VCaP (cell line): ENCODE measurements around the gene RPS27.

Source experiments
- H3K27ac ChIP-seq: fragments of 450-650 bp; 2 replicates; pipeline ENCODE4 v1.5.1; 2017
- TF ChIP-seq, protein P1 (sequence below): fragments of 450-650 bp; conservative IDR thresholded peaks from 2 replicates; pipeline ENCODE4 v1.5.1; 2017; ENCODE audit warnings: mild to moderate bottlenecking, moderate library complexity

The RPS27 gene

DNA sequence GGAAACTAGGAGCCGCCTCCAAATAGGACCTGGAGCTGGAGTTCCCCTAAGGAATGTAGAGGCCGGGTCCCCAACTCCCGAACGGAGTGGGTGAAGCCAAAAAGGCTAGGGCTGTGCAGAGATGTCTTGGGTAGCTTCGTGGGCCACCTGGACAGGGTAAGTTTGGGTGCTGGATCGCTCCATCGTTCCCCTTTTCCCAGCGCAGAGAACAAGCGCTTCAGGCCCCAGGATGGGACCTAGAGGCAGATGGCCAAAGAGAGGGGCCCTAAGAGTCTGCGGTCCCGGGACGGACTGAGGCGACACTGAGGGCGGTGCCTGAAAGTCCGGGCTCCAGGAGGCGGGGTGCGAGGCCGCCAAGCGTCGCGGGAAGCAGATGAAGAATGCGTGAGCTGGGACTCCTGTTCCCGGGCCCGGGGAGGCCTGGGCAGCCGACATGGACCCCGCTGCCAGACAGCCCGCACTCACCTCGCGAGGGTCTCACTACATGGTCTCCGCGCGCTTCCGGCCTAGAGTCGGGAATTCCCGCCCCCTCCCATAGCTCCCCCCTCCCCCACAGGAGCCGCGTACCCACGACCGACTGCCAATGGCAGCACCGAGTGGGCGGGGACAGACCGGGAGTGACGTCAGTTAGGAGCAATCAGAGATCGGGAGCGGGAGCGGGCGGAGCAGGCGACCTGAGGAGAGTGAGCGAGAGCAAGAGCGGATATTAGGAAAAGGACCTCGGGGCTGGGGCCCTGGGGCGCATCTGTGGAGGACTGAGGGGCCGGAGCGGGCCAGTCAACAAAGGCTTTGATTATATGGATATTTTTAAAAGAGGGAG is 27.3 kb upstream of the RPS27 start, which contains the start of gene SLC39A1:
Gene SLC39A1 (minus strand): TSS at position 508 of the 820 bp plus-strand sequence. CDS start 822 bp downstream, outside the sequence.
- TF ChIP-seq, protein P1, sequence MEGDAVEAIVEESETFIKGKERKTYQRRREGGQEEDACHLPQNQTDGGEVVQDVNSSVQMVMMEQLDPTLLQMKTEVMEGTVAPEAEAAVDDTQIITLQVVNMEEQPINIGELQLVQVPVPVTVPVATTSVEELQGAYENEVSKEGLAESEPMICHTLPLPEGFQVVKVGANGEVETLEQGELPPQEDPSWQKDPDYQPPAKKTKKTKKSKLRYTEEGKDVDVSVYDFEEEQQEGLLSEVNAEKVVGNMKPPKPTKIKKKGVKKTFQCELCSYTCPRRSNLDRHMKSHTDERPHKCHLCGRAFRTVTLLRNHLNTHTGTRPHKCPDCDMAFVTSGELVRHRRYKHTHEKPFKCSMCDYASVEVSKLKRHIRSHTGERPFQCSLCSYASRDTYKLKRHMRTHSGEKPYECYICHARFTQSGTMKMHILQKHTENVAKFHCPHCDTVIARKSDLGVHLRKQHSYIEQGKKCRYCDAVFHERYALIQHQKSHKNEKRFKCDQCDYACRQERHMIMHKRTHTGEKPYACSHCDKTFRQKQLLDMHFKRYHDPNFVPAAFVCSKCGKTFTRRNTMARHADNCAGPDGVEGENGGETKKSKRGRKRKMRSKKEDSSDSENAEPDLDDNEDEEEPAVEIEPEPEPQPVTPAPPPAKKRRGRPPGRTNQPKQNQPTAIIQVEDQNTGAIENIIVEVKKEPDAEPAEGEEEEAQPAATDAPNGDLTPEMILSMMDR, result no peak
- peak within 1 kb of the TSS; percentile 99 for H3K27ac ChIP-seq

DNA sequence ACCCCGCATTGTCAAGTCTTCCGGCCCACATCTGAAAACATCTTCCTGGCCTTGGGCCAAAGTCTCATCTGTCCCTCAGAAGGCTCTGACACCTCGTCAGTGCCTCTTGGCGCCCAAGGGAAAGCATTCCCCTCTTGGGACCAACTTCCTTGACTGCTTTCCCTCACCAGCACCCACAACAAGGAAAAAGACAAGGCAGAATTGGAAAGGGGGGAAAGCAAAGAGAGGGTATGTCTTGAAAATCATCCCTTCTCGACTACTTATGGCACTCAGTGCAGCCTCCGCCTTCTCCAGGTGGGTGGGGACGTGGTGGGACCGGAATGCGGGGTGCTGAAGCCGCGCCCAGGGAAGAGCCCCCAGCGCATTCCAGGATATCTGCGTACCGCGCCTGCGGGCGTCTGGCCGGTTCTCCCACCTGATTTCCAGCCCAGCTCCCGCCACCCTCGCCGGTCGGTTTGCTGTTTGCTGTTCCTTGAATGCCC is 26.7 kb upstream of the RPS27 start:
- TF ChIP-seq, protein P1, result no peak
- peak overlapping the region; percentile 99 for H3K27ac ChIP-seq

DNA sequence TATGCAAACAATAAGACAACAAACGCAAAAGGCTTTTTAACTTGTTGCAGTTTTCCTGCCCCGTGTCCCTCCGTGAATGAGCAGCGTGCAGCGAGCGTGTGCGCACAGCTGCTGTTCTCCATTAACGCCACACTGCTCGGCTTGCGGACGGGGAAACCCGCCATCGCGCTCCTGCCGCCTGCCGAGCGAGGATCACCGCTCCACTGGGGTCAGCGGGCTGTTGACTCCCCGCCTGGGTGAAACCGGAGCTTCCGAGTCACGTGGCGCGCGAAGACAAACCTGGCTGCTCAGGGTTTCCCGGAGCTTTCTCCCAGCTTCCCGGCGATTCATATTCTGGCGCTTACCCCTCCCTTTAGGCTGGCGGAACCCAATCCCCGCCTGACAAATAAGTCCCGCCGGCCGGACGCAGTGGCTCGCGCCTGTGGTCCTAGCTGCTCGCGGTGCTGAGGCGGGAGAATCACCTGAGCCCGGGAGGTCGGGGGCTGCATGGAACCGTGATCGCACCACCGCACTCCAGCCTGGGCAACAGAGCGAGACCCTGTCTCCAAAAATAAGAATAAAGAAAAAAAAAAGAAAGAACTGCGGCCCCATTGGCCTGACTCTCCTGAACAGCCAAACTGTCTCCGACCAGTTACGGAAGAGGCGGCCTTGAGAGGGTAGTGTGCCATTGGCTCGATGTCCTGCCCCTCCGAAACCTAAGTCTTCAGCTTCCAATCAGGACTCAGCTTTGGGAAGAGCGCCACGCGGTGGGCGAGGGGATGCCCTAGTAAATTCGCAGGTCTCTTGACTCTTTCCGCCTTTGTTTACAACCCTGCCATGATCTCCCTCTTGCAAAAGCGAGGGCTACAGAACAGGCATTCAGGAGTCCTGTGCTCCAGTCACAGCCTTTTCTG is 23.2 kb upstream of the RPS27 start, which contains the start of gene CREB3L4:
Gene CREB3L4 (plus strand): TSS at position 796 of the 893 bp plus-strand sequence. CDS start 624 bp downstream, outside the sequence.
- TF ChIP-seq, protein P1, result peak; percentile 54
- peak within 1 kb of the TSS; percentile 99 for H3K27ac ChIP-seq

DNA sequence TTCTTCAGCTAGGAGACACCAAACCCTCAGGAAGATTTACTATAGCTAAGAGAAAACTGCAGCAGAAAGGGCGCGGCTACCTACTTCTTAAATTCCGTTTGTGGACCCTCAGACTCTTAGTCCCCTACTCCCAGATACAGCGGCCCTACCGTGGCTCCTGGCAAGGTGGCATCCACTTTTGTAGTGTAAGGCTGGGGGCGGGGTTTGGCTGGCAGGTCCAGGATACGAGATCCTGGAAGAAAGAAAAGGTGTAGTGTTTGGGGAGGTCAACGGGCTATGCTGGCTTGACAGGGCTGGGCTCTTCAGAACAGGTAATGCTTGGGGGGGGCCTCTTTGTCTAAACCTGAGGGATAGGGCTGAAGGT is 22.6 kb upstream of the RPS27 start:
- H3K27ac ChIP-seq, result peak overlapping the region; percentile 99
- TF ChIP-seq, protein P1, result no peak

DNA sequence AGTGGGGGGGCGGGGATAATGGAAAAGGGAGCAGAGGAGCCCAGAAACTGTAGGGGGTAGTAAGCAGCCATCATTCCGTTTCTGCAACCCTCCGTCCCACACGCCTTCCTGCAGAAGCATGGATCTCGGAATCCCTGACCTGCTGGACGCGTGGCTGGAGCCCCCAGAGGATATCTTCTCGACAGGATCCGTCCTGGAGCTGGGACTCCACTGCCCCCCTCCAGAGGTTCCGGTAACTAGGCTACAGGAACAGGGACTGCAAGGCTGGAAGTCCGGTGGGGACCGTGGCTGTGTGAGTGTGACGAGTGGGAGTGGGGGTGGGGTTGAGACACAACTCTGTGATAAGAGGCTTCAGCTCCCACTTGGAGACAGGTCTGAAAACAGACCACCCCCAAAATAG is 22.2 kb upstream of the RPS27 start:
- H3K27ac ChIP-seq, result peak overlapping the region; percentile 99
- TF ChIP-seq, protein P1, result no peak

DNA sequence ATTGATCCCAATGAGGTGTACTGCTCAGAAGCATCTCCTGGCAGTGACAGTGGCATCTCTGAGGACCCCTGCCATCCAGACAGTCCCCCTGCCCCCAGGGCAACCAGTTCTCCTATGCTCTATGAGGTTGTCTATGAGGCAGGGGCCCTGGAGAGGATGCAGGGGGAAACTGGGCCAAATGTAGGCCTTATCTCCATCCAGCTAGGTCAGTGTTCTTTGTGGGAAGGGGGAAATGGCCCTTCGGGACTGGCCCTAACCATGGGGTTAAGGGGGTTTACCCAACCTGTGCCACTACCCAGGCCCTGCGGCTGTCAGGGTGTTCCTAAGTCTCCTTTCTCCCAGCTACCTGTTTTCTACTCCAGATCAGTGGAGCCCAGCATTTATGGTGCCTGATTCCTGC is 21.6 kb upstream of the RPS27 start:
- TF ChIP-seq, protein P1, result no peak
- H3K27ac ChIP-seq, result peak overlapping the region; percentile 99

DNA sequence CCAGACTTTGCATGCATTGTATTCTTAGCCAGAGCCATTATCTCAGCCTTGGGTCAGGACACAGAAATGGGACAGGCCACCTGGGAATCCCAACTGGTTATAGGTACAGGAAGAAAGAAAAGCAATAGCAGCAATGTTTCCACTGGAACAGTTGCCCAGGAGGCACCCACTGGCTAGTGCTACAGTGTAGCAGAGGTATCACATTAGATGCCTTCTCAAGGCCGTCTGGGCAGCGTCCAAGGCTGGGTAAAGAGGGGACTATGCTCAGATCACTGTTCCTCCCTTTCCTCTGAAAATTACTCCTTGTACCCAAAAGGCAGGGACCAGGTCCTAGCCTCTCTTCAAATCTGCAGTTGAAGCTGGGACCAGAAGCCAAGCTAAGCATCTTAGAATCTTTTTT is 20.2 kb upstream of the RPS27 start:
- no peak overlapping the region; the same call in 1 of the 2 replicates for H3K27ac ChIP-seq
- TF ChIP-seq, protein P1, result no peak
